H1 (cell line): ENCODE measurements around the gene DIABLO. TPM values are rescaled to one million over a fixed set of nuclear protein-coding genes. Genes with fewer than 3 reads are reported as not detected.

Source experiments
- CTCF ChIA-PET: fragments of 300-600 bp; sonication (Branson Sonifier 250); formaldehyde crosslinking; loops from one replicate; lab custom pipeline; 2021; ENCODE audit not compliant: partially characterized antibody; lab: Charles Lee
- POLR2A ChIA-PET: fragments of 300-600 bp; sonication (Branson Sonifier 250); formaldehyde crosslinking; loops from one replicate; lab custom pipeline; 2021; ENCODE audit warnings: inconsistent platforms; ENCODE audit not compliant: partially characterized antibody; lab: Charles Lee
- DNase-seq, 2 experiments: peaks; one replicate each; pipeline versions ENCODE4 v3.0.0 to v3.0.0-alpha.2; 2010 to 2022; ENCODE audit warnings: low spot score in 2 of 2, low read depth in 1 of 2, mixed read lengths in 1 of 2
- FAIRE-seq: peaks from 2 replicates; lab custom pipeline; 2011; peaks lifted over from hg19 to GRCh38; lab: Jason Lieb, UNC
- H2AFZ ChIP-seq: 2 replicates; pipeline ENCODE4 v1.8.1; 2012; ENCODE audit warnings: low read length, inconsistent platforms
- H2AK5ac ChIP-seq: 2 replicates; pipeline ENCODE4 v1.6.1; 2013; ENCODE audit warnings: low read depth, low read length
- H2BK120ac ChIP-seq: replicated peaks from 2 replicates; pipeline ENCODE3; 2013; ENCODE audit warnings: low read depth, low read length, inconsistent platforms
- H2BK12ac ChIP-seq: 2 replicates; pipeline ENCODE4 v1.6.1; 2013; ENCODE audit warnings: low read depth, low read length
- H2BK15ac ChIP-seq: 2 replicates; pipeline ENCODE4 v1.6.1; 2013; ENCODE audit warnings: low read length
- H2BK20ac ChIP-seq: 2 replicates; pipeline ENCODE4 v1.6.1; 2013; ENCODE audit warnings: low read length
- H2BK5ac ChIP-seq: 2 replicates; pipeline ENCODE4 v1.6.1; 2013; ENCODE audit warnings: low read depth, low read length
- H3K14ac ChIP-seq: 2 replicates; pipeline ENCODE4 v1.6.1; 2013; ENCODE audit warnings: inconsistent platforms; ENCODE audit not compliant: insufficient read length
- H3K18ac ChIP-seq: 2 replicates; pipeline ENCODE4 v1.6.1; 2013; ENCODE audit warnings: low read length; ENCODE audit errors: extremely low read depth
- H3K23ac ChIP-seq: 2 replicates; pipeline ENCODE4 v1.6.1; 2013; ENCODE audit warnings: inconsistent platforms; ENCODE audit not compliant: insufficient read length
- H3K23me2 ChIP-seq: 2 replicates; pipeline ENCODE4 v1.6.1; 2013; ENCODE audit warnings: low read depth, low read length
- H3K27ac ChIP-seq: 2 replicates; pipeline ENCODE4 v1.6.1; 2011; ENCODE audit warnings: low read depth, low read length, inconsistent platforms
- H3K27me3 ChIP-seq, 4 experiments: replicated peaks in 1 of 4; 1 replicate in 1 of 4; 2 replicates in 3 of 4; pipeline versions ENCODE4 v1.6.1 to v1.8.1; 2011 to 2013; ENCODE audit warnings: low read length in 3 of 4, mild to moderate bottlenecking in 3 of 4, inconsistent platforms in 2 of 4, mixed read lengths in 2 of 4, moderate library complexity in 1 of 4; ENCODE audit not compliant: control insufficient read depth in 3 of 4, insufficient read depth in 3 of 4; ENCODE audit errors: extremely low read depth in 1 of 4
- H3K36me3 ChIP-seq, 4 experiments: 2 replicates each; pipeline versions ENCODE4 v1.6.1 to v1.8.1; 2011 to 2013; ENCODE audit warnings: mild to moderate bottlenecking in 4 of 4, low read length in 3 of 4, moderate library complexity in 2 of 4, control low read depth in 1 of 4, inconsistent platforms in 1 of 4; ENCODE audit not compliant: insufficient read depth in 4 of 4, control insufficient read depth in 2 of 4
- H3K4ac ChIP-seq: replicated peaks from 2 replicates; pipeline ENCODE3; 2013; ENCODE audit warnings: low read length, low read depth, mixed read lengths, inconsistent platforms; ENCODE audit not compliant: insufficient read length
- H3K4me1 ChIP-seq, 4 experiments: replicated peaks in 1 of 4; 1 replicate in 1 of 4; 2 replicates in 3 of 4; pipeline versions ENCODE4 v1.6.1 to v1.8.1; 2011 to 2013; ENCODE audit warnings: low read length in 3 of 4, inconsistent platforms in 2 of 4, mixed read lengths in 1 of 4; ENCODE audit not compliant: insufficient read depth in 4 of 4, control insufficient read depth in 3 of 4
- H3K4me2 ChIP-seq, 2 experiments: 2 replicates each; pipeline versions ENCODE4 v1.6.1 to v1.8.1; 2011 to 2013; ENCODE audit warnings: low read depth in 2 of 2, low read length in 2 of 2, control low read depth in 1 of 2, inconsistent platforms in 1 of 2, mild to moderate bottlenecking in 1 of 2; ENCODE audit not compliant: insufficient read depth in 1 of 2
- H3K4me3 ChIP-seq, 4 experiments: fragments of 200-600, 300-600 bp in 1 of 4; sonication (generic), shearing (Covaris generic), sonication (Bioruptor Twin) in 1 of 4; 2 replicates each; pipeline versions ENCODE4 v1.5.1 to v1.8.1; 2011 to 2016; ENCODE audit warnings: low read length in 4 of 4, low read depth in 3 of 4, control low read depth in 2 of 4, inconsistent platforms in 2 of 4, mild to moderate bottlenecking in 2 of 4, mixed read lengths in 1 of 4, moderate library complexity in 1 of 4; ENCODE audit not compliant: insufficient read depth in 2 of 4; ENCODE audit errors: extremely low read depth in 1 of 4
- H3K56ac ChIP-seq: replicated peaks from 2 replicates; pipeline ENCODE3; 2013; ENCODE audit warnings: low read depth, mild to moderate bottlenecking, mixed read lengths, low read length, inconsistent platforms; ENCODE audit not compliant: insufficient read length
- H3K79me1 ChIP-seq: 2 replicates; pipeline ENCODE4 v1.6.1; 2013; ENCODE audit warnings: low read depth, low read length, control low read depth
- H3K79me2 ChIP-seq, 2 experiments: 2 replicates each; pipeline versions ENCODE4 v1.6.1 to v1.8.1; 2012 to 2013; ENCODE audit warnings: low read length in 2 of 2, mild to moderate bottlenecking in 2 of 2, inconsistent platforms in 1 of 2; ENCODE audit not compliant: insufficient read depth in 2 of 2, control insufficient read depth in 1 of 2
- H3K9ac ChIP-seq, 4 experiments: replicated peaks in 1 of 4; 1 replicate in 1 of 4; 2 replicates in 3 of 4; pipeline versions ENCODE4 v1.6.1 to v1.8.1; 2011 to 2013; ENCODE audit warnings: low read depth in 3 of 4, low read length in 3 of 4, control low read depth in 2 of 4, mild to moderate bottlenecking in 2 of 4, moderate library complexity in 2 of 4, inconsistent platforms in 1 of 4; ENCODE audit errors: extremely low read depth in 1 of 4
- H3K9me3 ChIP-seq, 2 experiments: 2 replicates each; pipeline versions ENCODE4 v1.6.1 to v1.8.1; 2012 to 2013; ENCODE audit warnings: mild to moderate bottlenecking in 2 of 2, moderate library complexity in 2 of 2, control low read depth in 1 of 2, inconsistent platforms in 1 of 2, low read depth in 1 of 2, low read length in 1 of 2, mixed read lengths in 1 of 2; ENCODE audit not compliant: insufficient read depth in 2 of 2
- H4K20me1 ChIP-seq, 2 experiments: replicated peaks in 1 of 2; 2 replicates each; pipeline versions ENCODE3 to v1.8.1; 2011 to 2013; ENCODE audit warnings: inconsistent platforms in 2 of 2, low read length in 2 of 2, mild to moderate bottlenecking in 1 of 2; ENCODE audit not compliant: insufficient read depth in 2 of 2, control insufficient read depth in 1 of 2
- H4K5ac ChIP-seq: 2 replicates; pipeline ENCODE4 v1.6.1; 2013; ENCODE audit warnings: low read length, low read depth, mixed read lengths, inconsistent platforms; ENCODE audit not compliant: insufficient read length
- H4K8ac ChIP-seq: 2 replicates; pipeline ENCODE4 v1.8.0; 2013; ENCODE audit warnings: mild to moderate bottlenecking, moderate library complexity, low read length, inconsistent platforms; ENCODE audit not compliant: insufficient read depth; ENCODE audit errors: extremely low read depth
- H4K91ac ChIP-seq: replicated peaks from 2 replicates; pipeline ENCODE3; 2013; ENCODE audit warnings: low read length, mixed read lengths, inconsistent platforms; ENCODE audit not compliant: insufficient read length
- FOSL1 ChIP-seq: IDR thresholded peaks from 2 replicates; pipeline ENCODE4 v1.6.1; 2011; ENCODE audit warnings: mild to moderate bottlenecking, low read depth, low read length, moderate library complexity; ENCODE audit not compliant: insufficient read depth
- KDM1A ChIP-seq: fragments of 200-600, 300-600 bp; sonication (generic); IDR thresholded peaks from 2 replicates; pipeline ENCODE4 v1.7.1; 2016; ENCODE audit warnings: mild to moderate bottlenecking, low read length, borderline replicate concordance
- PHF8 ChIP-seq: fragments of 200-600 bp; sonication (generic); conservative IDR thresholded peaks from 2 replicates; pipeline ENCODE4 v1.7.1; 2012; ENCODE audit warnings: low read depth, mild to moderate bottlenecking, inconsistent platforms, low read length, moderate library complexity
- TAF1 ChIP-seq: IDR thresholded peaks from 2 replicates; pipeline ENCODE4 v1.6.1; 2011; ENCODE audit warnings: mild to moderate bottlenecking, low read depth, low read length
- TCF12 ChIP-seq: IDR thresholded peaks from 2 replicates; pipeline ENCODE4 v1.6.1; 2011; ENCODE audit warnings: low read depth, mild to moderate bottlenecking, low read length
- WGBS, 2 experiments: shearing (Covaris generic) in 1 of 2; methylation state at CpG; one replicate each; pipeline versions ENCODE4 v1.1.6 to v1.1.7; 2013 to 2015; ENCODE audit warnings: low lambda C conversion rate in 2 of 2, mixed read lengths in 2 of 2, inconsistent platforms in 1 of 2, low coverage in 1 of 2, missing lambda C conversion rate in 1 of 2; ENCODE audit not compliant: insufficient replicate concordance in 2 of 2, insufficient coverage in 1 of 2, insufficient read length in 1 of 2; ENCODE audit errors: extremely low coverage in 1 of 2, missing lambda C conversion rate in 1 of 2; 5-methylcytosine and 5-hydroxymethylcytosine counted together
- polyA plus RNA-seq, 7 experiments: library from polyadenylated mRNA; depleted of rRNA in 3 of 7; stranded (reverse) in 5 of 7; unstranded in 2 of 7; fragments of >200 nt in 5 of 7; fragments of 200-250 nt in 2 of 7; gene quantifications; 1 replicate in 5 of 7; 2 replicates in 1 of 7; 4 replicates in 1 of 7; pipeline versions ENCODE4 v1.2.1 to v1.2.3, GENCODE V29; 2011 to 2013; ENCODE audit warnings: missing spikeins in 2 of 7, mixed read lengths in 2 of 7
- total RNA-seq: library from RNA; stranded (reverse); fragmentation: NEBNext Ultra II Directional; extraction: Animal tissue kit (Norgen Biotek cat#: 25700); gene quantifications from 2 replicates; pipeline ENCODE4 v1.2.1, GENCODE V29; 2021
- TF ChIP-seq, protein P1 (sequence below): IDR thresholded peaks from 2 replicates; pipeline ENCODE4 v1.6.1; 2012; ENCODE audit warnings: inconsistent platforms
- TF ChIP-seq, protein P2 (sequence below): IDR thresholded peaks from 2 replicates; pipeline ENCODE4 v1.6.1; 2012; ENCODE audit warnings: low read length, inconsistent platforms
- TF ChIP-seq, protein P3 (sequence below), 3 experiments: IDR thresholded peaks; 1 replicate in 2 of 3; 2 replicates in 1 of 3; pipeline versions ENCODE4 v1.5.1 to v1.6.1; 2011; ENCODE audit warnings: low read length in 3 of 3, mild to moderate bottlenecking in 3 of 3, inconsistent platforms in 2 of 3, low read depth in 1 of 3, moderate library complexity in 1 of 3; ENCODE audit not compliant: insufficient read depth in 1 of 3; ENCODE audit errors: control extremely low read depth in 1 of 3

Gene DIABLO
- total and polyA plus RNA-seq, 2 of the 8 experiments (the other 6 are each of a cell fraction or from before 2014, with no cell fraction given), result 65.2 to 68.3 TPM

DNA sequence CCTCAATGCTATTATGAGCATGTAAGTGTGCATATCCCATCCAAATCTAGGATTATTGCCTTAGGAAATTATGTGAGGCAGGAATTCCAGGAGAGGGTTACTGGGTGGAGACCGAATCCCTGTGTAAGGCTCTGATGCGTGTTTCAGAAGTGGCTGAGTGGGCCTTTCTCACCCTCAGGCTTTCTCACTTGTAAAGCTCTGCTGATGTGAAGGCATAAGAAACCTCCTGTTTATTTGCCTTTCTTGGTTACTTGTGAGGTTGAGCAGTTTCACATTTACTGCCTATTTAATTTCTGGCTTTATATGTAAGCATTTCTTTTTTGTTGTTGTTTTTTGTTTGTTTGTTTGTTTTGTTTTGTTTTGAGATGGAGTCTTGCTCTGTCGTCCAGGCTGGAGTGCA is 62.9 kb downstream of the DIABLO start:
- no peak overlapping the region for H2BK15ac ChIP-seq
- H3K4ac ChIP-seq, result no peak overlapping the region
- H2BK120ac ChIP-seq, result no peak overlapping the region
- H3K27ac ChIP-seq, result no peak overlapping the region
- ChIA-PET POLR2A (no interaction called here), CTCF (interaction anchor here (0.7 to 2.5 kb wide), 4 partner anchors 21 to 52 kb away, joined by 3 to 7 read pairs (median 4); no protein-coding TSS in a partner anchor)
- no peak overlapping the region for H3K9ac ChIP-seq
- no peak overlapping the region for H3K4me3 ChIP-seq
- H3K4me2 ChIP-seq, result no peak overlapping the region
- 98% methylated on average over 3 of the region's 3 CpGs; no CpG with 5 or more reads in 1 of the 2 experiments for WGBS, 2 experiments
- H2BK5ac ChIP-seq, result no peak overlapping the region
- no peak overlapping the region for H3K23ac ChIP-seq
- H4K20me1 ChIP-seq, result no peaks in the 10 kb centered on the region
- no peaks in the 10 kb centered on the region for H3K27me3 ChIP-seq
- no peak overlapping the region for H3K14ac ChIP-seq
- no peak overlapping the region for H2BK12ac ChIP-seq
- FAIRE-seq (no peak), DNase-seq (no peak)
- no peak overlapping the region for H4K91ac ChIP-seq
- no peak overlapping the region for H4K8ac ChIP-seq
- no peaks in the 10 kb centered on the region for H3K36me3 ChIP-seq
- H4K5ac ChIP-seq, result no peak overlapping the region
- H3K79me2 ChIP-seq, result no peaks in the 10 kb centered on the region
- H3K4me1 ChIP-seq, result no peaks in the 10 kb centered on the region; a peak in 1 of 7 replicates
- H2AK5ac ChIP-seq, result no peak overlapping the region
- H3K56ac ChIP-seq, result no peak overlapping the region
- no peaks in the 10 kb centered on the region for H3K23me2 ChIP-seq
- H2BK20ac ChIP-seq, result no peak overlapping the region
- H3K18ac ChIP-seq, result no peak overlapping the region
- H3K79me1 ChIP-seq, result no peaks in the 10 kb centered on the region
- H2AFZ ChIP-seq, result no peak overlapping the region
- no peaks in the 10 kb centered on the region for H3K9me3 ChIP-seq
- TF ChIP-seq, protein P1, sequence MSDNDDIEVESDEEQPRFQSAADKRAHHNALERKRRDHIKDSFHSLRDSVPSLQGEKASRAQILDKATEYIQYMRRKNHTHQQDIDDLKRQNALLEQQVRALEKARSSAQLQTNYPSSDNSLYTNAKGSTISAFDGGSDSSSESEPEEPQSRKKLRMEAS, result no peak
- TF ChIP-seq TAF1, result no peak
- TF ChIP-seq KDM1A, result no peak
- no peak for TF ChIP-seq TCF12
- TF ChIP-seq, protein P2, sequence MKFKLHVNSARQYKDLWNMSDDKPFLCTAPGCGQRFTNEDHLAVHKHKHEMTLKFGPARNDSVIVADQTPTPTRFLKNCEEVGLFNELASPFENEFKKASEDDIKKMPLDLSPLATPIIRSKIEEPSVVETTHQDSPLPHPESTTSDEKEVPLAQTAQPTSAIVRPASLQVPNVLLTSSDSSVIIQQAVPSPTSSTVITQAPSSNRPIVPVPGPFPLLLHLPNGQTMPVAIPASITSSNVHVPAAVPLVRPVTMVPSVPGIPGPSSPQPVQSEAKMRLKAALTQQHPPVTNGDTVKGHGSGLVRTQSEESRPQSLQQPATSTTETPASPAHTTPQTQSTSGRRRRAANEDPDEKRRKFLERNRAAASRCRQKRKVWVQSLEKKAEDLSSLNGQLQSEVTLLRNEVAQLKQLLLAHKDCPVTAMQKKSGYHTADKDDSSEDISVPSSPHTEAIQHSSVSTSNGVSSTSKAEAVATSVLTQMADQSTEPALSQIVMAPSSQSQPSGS, result no peak
- no peak for TF ChIP-seq FOSL1
- no peak for TF ChIP-seq PHF8
- TF ChIP-seq, protein P3, sequence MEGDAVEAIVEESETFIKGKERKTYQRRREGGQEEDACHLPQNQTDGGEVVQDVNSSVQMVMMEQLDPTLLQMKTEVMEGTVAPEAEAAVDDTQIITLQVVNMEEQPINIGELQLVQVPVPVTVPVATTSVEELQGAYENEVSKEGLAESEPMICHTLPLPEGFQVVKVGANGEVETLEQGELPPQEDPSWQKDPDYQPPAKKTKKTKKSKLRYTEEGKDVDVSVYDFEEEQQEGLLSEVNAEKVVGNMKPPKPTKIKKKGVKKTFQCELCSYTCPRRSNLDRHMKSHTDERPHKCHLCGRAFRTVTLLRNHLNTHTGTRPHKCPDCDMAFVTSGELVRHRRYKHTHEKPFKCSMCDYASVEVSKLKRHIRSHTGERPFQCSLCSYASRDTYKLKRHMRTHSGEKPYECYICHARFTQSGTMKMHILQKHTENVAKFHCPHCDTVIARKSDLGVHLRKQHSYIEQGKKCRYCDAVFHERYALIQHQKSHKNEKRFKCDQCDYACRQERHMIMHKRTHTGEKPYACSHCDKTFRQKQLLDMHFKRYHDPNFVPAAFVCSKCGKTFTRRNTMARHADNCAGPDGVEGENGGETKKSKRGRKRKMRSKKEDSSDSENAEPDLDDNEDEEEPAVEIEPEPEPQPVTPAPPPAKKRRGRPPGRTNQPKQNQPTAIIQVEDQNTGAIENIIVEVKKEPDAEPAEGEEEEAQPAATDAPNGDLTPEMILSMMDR (IDR thresholded peaks at IDR 0.05; ENCODE audit: control extremely low read depth in 1 of 3, insufficient read depth in 1 of 3, low read depth in 1 of 3, low read length in 3 of 3), result no peak
